GM21723 (cell line): Measurements from ENCODE around the gene FLOT2.
"Not testable (repeated sequence)": the region's sequence is repeated elsewhere in the genome, so short reads cannot be mapped to it uniquely, and the experiment has no call there.

Experiments
- ATAC-seq: cut with Tn5 transposase; IDR thresholded peaks from one replicate; pipeline ENCODE4 v1.9.1; 2021; ENCODE audit warnings: mild to moderate bottlenecking, moderate library complexity; ENCODE audit not compliant: unreplicated experiment

Gene FLOT2

GRCh38 chr17:28877150-28877711, 20.3 kb downstream of the FLOT2 start:
- not testable (repeated sequence) for ATAC-seq

DNA sequence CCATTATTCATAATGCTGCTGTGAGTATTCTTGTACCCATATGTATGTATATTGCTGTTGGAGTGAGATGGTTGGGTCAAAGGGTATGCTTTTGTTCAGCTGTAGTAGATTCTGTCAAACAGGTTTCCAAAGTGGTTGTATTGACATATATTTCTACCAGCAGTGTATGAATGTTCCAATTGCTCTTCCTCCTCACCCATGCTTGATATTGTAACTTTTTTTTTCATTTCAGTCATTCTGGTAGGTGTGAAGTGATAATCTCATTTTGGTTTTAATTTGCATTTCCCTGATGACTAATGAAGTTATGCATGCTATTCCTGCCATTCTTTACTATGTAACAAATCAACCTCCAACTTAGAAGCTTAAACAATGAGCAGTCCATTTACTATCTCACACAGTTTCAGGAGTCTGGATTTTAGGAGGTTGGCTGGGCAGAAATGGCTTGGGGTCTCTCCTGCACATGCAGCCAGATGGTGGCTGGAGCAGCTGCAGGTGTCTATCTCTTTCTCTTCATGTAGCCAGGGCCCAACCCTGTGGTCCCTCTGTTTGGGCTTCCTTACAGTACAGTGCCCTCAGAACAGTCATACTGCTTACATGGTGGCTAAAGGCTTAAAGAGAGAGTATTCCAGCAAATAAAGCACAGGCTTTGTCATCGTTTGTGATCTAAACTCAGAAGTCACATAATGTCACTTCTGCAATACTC, 21.5 kb downstream of the FLOT2 start:
- no peak for ATAC-seq

DNA sequence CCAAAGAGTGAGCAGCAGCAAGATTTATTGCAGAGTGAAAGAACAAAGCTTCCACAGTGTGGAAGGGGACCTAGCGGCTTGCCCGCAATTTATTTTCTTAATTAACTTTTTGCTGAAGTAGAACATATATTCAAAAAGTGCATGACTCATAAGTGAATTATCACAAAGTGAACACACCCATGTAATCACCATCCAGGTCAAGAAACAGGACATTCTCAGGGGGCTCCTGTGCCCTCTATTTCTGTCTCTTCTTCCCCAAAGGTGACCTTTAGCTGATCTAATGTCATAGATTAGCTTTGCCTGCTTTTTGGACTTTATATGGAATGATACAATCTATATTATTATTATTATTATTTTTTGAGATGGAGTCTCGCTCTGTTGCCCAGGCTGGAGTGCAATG, 22.8 kb downstream of the FLOT2 start:
- ATAC-seq: no peak

GRCh38 chr17:28873839-28874238, 23.7 kb downstream of the FLOT2 start:
- ATAC-seq: no peak

DNA sequence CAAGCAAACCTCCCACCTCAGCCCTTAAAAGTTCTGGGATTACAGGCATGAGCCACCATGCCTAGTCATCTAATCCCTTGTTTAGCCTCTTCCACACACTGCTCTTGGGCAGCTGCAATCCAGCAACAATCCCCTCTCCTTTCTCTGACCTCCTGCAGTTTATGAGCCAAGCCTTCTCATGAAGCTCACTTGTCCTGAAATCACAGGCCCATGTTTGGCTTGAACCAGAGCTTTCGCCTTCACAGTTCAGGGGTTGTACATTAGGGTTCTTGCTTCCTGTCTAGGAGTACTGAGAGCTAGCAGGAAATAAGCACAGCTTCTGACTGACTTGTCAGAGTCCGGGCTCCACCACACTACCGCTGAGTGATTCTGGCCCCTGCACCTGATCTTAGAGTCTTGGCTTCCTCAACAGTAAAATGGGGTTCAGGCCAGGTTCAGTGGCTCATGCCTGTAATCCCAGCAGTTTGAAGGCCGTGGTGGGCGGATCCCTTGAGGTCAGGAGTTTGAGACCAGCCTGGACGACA, 26.4 kb downstream of the FLOT2 start:
- peak; percentile 95 for ATAC-seq

DNA sequence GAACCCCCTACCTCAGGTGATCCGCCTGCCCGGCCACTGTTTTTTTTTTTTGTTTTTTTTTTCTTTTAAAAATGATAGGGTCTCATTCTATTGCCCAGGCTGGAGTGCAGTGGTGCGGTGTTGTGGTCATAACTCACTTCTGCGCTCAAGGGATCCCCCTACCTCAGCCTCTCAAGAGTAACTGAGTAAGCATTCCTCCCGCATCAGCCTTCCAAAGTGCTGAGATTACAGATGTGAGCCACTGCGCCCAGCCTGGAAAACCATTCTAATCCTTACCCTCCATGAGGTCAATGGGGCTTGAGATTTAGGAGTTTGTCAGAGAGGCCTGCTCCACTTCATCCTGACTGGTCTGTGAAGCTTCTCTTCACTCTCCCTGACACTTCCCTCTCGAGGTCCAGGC, 30.3 kb downstream of the FLOT2 start:
- no peak for ATAC-seq

GRCh38 chr17:28865946-28866752, 31.4 kb downstream of the FLOT2 start:
- no peak for ATAC-seq

DNA sequence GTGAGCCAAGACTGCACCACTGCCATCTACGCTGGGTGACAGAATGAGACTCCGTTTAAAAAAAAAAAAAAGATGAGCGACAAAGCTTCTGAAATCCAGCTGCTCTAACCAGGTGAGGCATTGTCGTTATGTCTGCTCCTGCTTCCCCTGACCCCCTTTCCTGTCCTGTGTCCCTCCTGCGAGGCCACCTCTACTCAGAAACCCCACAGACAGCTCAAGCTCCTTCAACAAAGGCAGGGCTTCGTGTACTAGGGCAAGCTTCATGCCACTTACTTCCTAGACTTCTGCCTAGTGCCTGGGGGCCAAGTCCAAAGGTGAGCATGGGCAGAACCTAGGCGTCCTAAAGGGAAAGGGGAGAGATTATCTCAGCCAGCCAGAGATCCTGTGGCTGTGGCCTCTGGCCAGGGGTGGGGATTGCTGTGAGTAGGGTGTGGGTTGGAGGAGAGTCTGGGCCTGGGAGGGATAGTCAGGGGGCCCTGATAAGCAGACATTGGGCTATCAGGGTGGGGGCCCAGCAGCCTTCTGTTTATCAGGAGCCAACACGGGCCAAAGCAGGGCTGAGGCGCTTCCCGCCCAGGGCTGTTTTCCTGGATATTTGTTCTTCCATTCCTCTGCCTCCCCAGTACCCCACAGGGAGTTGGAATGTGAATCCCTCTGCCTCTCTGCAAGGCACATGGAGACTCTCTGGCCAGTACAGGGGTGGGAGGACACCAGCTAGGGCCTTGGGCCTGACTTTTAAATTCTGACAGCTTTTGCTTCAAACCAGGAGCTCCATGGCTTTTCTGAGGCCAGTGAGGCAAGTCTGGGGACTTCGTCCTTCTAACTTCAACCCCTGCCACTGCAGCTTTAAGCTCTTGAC, 32.3 kb downstream of the FLOT2 start:
- no peak for ATAC-seq

- ATAC-seq: no peak
Measured at GRCh38 chr17:28863953-28864352, 33.6 kb downstream of the FLOT2 start.

GRCh38 chr17:28862561-28862960, 35.0 kb downstream of the FLOT2 start:
- ATAC-seq: no peak

DNA sequence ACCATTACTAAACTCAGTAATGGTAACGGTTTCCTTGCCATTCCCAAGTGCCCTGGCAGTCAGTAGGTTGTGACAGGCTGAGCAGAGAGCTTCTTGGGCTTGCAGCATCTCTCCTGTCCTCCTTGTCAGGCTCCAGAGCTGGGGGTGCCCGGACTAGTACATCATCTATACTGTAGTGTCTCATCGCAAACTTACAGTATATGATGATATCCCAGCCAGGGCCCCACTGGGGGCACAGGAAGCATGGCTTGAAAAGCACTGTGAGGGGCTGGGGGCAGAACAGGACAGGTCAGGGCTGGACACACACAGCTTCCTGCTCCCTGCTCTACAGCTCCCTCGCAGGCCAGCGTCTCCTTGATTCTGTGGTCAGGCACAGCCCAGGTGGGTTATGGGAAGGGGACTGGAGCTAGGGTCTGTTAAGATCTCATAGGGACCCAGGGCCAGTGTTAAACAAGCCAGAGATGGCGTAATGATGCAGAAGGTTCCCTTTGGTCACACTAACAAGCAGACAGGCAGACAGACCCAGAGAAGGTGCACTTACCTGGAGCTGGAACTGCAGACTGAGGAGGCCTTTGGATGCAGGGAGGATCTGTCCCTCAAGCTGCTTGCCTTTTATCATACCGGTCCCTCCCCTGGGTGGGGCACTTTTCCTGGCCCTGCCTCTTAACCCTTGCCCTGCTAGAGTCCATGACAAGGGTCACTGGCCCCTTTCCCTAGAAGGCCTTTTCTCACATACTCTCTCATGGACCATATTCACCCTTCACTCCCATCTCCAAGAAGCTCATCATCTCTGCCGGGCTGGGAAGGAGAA, 35.9 kb downstream of the FLOT2 start:
- ATAC-seq: no peak

- ATAC-seq: no peak
Measured at GRCh38 chr17:28860363-28860808, 37.1 kb downstream of the FLOT2 start.

DNA sequence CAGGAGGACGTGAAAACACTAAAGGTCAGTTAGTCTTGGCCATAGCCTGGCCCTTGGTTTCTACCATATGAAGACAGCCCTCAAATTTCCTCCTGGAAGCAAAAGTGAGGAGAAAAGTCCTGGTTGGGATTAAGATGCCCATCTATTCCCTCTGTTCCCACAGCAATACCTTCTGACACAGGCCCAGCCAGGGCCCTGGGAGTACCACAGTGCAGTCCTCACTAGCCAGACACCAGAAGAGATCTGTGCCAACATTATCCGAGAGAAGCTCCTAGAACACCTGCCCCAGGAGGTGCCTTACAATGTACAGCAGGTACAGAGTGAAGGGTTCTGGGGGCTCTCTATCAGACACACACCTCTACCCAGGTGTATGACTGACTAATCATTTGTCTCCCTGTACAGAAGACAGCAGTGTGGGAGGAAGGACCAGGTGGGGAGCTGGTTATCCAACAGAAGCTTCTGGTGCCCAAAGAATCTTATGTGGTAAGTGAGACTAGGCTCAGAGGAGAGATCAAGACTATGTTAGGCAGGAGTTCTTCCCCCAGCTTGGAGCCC, 38.7 kb downstream of the FLOT2 start:
- ATAC-seq: no peak

- ATAC-seq: no peak
Measured at GRCh38 chr17:28857905-28858800, 39.4 kb downstream of the FLOT2 start.

DNA sequence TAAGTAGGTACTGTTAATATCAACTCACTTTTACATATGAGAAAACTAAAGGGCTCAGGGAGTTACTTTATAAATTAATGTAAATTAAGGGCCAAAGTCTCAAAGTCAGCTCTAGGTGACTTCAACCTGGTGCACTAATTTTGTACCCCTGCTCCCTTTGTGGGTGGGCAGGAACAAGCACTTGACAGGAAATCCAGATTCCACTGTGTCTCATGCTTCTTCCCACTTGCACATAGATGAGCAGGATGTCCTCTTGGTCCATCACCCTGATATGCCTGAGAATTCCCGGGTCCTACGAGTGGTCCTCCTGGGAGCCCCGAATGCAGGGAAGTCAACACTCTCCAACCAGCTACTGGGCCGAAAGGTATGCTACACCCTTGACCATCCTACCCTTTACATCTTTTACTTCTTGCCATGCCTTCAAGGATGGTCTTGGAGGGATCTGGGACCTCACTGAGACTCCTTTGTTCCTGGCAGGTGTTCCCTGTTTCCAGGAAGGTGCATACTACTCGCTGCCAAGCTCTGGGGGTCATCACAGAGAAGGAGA, 41.4 kb downstream of the FLOT2 start:
- no peak for ATAC-seq

GRCh38 chr17:28855336-28855679, 42.2 kb downstream of the FLOT2 start:
- no peak for ATAC-seq

GRCh38 chr17:28854457-28855335, 42.8 kb downstream of the FLOT2 start, which contains the start of gene ERAL1:
Gene ERAL1 (plus strand): TSS chr17:28855016. CDS start chr17:28855035, 19 bp downstream.
- peak; percentile 94 for ATAC-seq
